Upper lobe of right lung (tissue), 1 donor: ENCODE results near the gene SHCBP1L. TPM values are rescaled to one million over a fixed set of nuclear protein-coding genes. Genes with fewer than 3 reads are reported as not detected.

Experiments used
- ATAC-seq: fragments of 200-7000 bp; cut with Tn5 transposase; one replicate; pipeline ENCODE4 v1.9.1; 2020; ENCODE audit warnings: mild to moderate bottlenecking, moderate library complexity
- DNase-seq: peaks from one replicate; pipeline ENCODE4 v3.0.0-alpha.2; 2020
- H3K27ac ChIP-seq: fragments of 200-600 bp; one replicate; pipeline ENCODE4 v1.8.0; 2022
- H3K27me3 ChIP-seq: fragments of 200-600 bp; one replicate; pipeline ENCODE4 v1.8.0; 2022; ENCODE audit warnings: mild to moderate bottlenecking
- H3K36me3 ChIP-seq: fragments of 200-600 bp; one replicate; pipeline ENCODE4 v1.8.0; 2022
- H3K4me1 ChIP-seq: fragments of 200-600 bp; one replicate; pipeline ENCODE4 v1.8.0; 2022
- H3K4me3 ChIP-seq: fragments of 200-600 bp; one replicate; pipeline ENCODE4 v1.8.0; 2022; ENCODE audit warnings: mild to moderate bottlenecking
- H3K9me3 ChIP-seq: fragments of 200-600 bp; one replicate; pipeline ENCODE4 v1.8.0; 2022
- CTCF ChIP-seq: fragments of 200-600 bp; IDR thresholded peaks from one replicate; pipeline ENCODE4 v1.8.0; 2022; ENCODE audit warnings: antibody characterized with exemption
- intact Hi-C: fragments of 100-400 bp; cut with DNase I; formaldehyde crosslinking; loops from one replicate; pipeline ENCODE4 v1.11.0; 2022
- total RNA-seq: library from RNA; stranded (reverse); fragmentation: NEBNext Ultra II Directional; extraction: Animal tissue kit (Norgen Biotek cat#: 25700); gene quantifications from one replicate; pipeline ENCODE4 v1.2.1, GENCODE V29; 2021
- donor health status: DM: no; HTN: yes; CAD: no; lungs with severe emphysema.

SHCBP1L gene
- total RNA-seq, 1 donor from 2014 or later, result not detected

DNA sequence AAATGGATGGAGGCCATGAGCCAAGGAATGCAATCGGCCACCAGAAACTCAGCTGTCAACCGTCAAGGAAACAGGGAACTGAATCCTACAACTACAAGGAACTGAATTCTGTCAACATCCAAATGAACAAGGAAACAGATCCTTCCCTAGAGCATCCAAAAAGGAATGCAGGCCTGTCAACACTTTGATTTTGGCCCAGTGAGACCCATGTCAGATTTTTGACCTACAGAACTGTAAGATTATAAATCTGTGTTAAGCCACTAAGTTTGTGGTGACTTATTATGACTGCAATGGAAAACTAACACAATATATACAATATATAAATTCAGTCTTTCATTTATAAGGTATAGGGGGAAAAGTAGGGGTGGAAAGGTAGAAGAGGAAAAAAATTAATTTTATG, 55.3 kb downstream of the SHCBP1L start:
- H3K4me3 ChIP-seq, result no peak overlapping the region
- no peaks in the 10 kb centered on the region for H3K9me3 ChIP-seq
- H3K27me3 ChIP-seq, result no peaks in the 10 kb centered on the region
- no peak overlapping the region for H3K27ac ChIP-seq
- no peak for DNase-seq
- H3K4me1 ChIP-seq, result no peaks in the 10 kb centered on the region
- H3K36me3 ChIP-seq, result no peaks in the 10 kb centered on the region
- TF ChIP-seq CTCF, result no peak
- ATAC-seq, result no peak
- intact Hi-C loops, result no loop called here

DNA sequence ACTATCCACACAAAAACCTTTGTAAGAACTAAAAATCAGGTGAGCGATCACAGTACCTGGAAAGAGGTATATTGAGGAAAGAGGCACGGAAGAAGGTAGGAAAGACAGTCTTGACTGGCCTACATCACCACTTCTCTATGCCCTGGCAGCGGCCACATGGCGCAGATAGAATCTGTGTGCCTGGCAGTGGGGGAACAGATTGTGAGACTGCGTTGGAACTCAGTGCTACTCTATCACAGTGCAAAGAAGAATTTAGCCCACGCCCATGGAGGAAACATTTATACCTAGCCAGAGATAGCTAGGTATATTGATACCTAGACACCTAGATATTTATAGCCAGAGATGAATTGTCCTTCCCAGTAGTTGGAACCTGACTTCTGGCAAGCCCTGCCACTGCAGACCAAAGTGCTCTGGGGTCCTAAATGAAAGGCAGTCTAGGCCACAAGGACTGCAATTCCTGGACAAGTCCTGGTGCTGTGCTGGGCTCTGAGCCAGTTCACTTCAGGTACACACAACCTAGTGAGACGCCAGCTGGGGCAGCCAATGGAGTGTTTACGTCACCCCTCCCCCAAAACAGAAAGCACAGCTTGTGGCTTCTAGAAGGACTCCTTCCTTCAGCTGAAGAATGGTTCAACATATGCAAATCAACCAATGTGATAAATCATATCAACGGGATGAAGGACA, 61.9 kb downstream of the SHCBP1L start:
- DNase-seq (no peak), ATAC-seq (peak; percentile 56)
- intact Hi-C loops, result no loop called here
- Histone ChIP-seq H3K27ac (no peak overlapping the region), H3K4me3 (no peak overlapping the region), H3K27me3 (no peaks in the 10 kb centered on the region), H3K4me1 (no peaks in the 10 kb centered on the region), H3K9me3 (no peaks in the 10 kb centered on the region), H3K36me3 (peaks cover 29% of the 10 kb centered on the region)
- TF ChIP-seq CTCF, result no peak

DNA sequence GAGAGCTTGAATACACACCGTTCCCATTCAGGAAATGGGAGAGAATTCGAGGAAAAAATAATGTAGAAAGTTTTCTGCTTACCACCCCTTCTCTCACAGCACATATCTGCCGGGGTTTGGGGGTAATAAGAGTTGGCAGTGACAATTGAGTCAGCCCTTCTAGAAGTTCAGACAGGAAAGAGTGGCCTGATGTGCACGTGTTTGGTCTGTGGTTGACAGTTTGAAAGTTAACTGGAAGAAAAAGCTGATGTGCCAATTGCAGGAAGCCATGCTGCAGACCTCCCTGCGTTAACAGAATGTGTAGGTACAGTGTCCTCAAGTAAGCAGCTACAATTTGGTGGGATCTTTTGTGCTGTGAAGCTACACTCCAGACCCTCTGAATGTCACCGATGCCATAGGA, 63.0 kb downstream of the SHCBP1L start:
- intact Hi-C loops, result no loop called here
- H3K4me1 ChIP-seq, result no peaks in the 10 kb centered on the region
- no peak overlapping the region for H3K27ac ChIP-seq
- H3K27me3 ChIP-seq, result no peaks in the 10 kb centered on the region
- H3K36me3 ChIP-seq, result peaks cover 40% of the 10 kb centered on the region
- H3K4me3 ChIP-seq, result no peak overlapping the region
- TF ChIP-seq CTCF, result no peak
- H3K9me3 ChIP-seq, result no peaks in the 10 kb centered on the region
- ATAC-seq, result peak; percentile 39
- no peak for DNase-seq

DNA sequence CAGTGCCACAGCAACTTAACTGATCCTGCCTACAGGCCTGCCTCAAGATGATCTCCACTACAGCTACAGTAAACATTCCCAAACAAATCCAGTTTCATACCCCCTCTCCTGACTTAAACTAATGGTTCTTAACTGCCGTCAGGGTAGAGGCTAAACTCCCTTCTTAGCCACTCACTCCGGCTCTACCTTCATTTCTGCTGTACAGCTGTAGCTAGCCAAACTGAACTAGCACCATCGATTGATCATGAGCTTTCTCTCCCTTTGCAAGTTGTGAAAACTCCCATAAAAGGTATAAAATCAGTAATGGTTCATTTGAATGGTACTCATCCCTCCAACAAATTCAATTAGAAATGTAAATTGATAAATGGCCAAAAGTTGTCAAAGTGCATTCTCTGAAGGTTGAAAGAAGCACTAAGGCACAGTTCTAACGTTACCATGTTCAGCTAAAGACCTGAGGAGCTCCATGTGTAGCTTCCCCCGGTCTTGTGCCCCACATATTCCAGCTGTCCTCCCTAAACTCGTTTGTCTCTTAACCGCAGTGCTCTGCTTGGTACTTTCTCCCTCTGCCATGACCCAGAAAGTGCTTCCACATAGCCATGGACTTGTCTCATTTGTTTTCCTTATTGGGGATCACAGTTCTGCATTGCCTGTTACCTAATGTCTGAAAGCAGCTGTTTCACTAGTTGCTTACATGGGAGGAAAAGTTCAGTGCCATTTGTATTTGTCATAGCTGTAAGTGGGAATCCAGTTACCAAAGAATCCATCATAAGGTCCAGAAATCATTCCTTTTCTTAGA, 64.0 kb downstream of the SHCBP1L start:
- no peak for TF ChIP-seq CTCF
- no peaks in the 10 kb centered on the region for H3K27me3 ChIP-seq
- H3K27ac ChIP-seq, result no peak overlapping the region
- no peak overlapping the region for H3K4me3 ChIP-seq
- DNase-seq (no peak), ATAC-seq (no peak)
- H3K36me3 ChIP-seq, result peaks cover 51% of the 10 kb centered on the region
- H3K4me1 ChIP-seq, result no peaks in the 10 kb centered on the region
- no peaks in the 10 kb centered on the region for H3K9me3 ChIP-seq
- intact Hi-C loops, result no loop called here

DNA sequence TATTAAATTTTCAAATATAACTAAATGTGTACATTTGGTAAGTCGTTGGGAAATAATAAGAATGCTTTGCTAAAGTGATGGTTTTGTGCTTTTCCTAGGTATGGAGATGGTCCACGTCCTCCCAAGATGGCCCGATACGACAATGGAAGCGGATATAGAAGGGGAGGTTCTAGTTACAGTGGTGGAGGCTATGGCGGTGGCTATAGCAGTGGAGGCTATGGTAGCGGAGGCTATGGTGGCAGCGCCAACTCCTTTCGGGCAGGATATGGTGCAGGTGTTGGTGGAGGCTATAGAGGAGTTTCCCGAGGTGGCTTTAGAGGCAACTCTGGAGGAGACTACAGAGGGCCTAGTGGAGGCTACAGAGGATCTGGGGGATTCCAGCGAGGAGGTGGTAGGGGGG, 66.0 kb downstream of the SHCBP1L start:
- H3K36me3 ChIP-seq, result peaks cover 70% of the 10 kb centered on the region
- H3K4me1 ChIP-seq, result no peaks in the 10 kb centered on the region
- no peaks in the 10 kb centered on the region for H3K27me3 ChIP-seq
- DNase-seq (no peak), ATAC-seq (no peak)
- no peak for TF ChIP-seq CTCF
- intact Hi-C loops, result no loop called here
- H3K4me3 ChIP-seq, result no peak overlapping the region
- no peaks in the 10 kb centered on the region for H3K9me3 ChIP-seq
- H3K27ac ChIP-seq, result no peak overlapping the region
